Activated naive CD4-positive, alpha-beta T cell treated with anti-CD3 and anti-CD28 coated beads, Interleukin-2, amount 10 ng/mL, durations not matched to agents 7 days and 5 days (primary cell): ENCODE measurements around the gene GAB3.
"Not testable (repeated sequence)": the region's sequence is repeated elsewhere in the genome, so short reads cannot be mapped to it uniquely, and the experiment has no call there.

Experiments
- CTCF ChIA-PET: fragments of 350-600 bp; sonication (Branson Sonifier 250); formaldehyde crosslinking; loops from one replicate; lab custom pipeline; 2021; ENCODE audit warnings: antibody characterized with exemption; lab: Charles Lee
- DNase-seq: peaks from one replicate; pipeline ENCODE4 v3.0.0-alpha.2; 2020
- H3K27ac Mint-ChIP-seq: one replicate; pipeline ENCODE4 v1.8.0; 2021; ENCODE audit warnings: mild to moderate bottlenecking, moderate library complexity, mixed read lengths
- H3K27me3 Mint-ChIP-seq: one replicate; pipeline ENCODE4 v1.8.0; 2021; ENCODE audit warnings: mild to moderate bottlenecking, mixed read lengths
- H3K36me3 Mint-ChIP-seq: one replicate; pipeline ENCODE4 v1.8.0; 2021; ENCODE audit warnings: mixed read lengths
- H3K4me1 Mint-ChIP-seq: one replicate; pipeline ENCODE4 v1.8.0; 2021; ENCODE audit warnings: mixed read lengths
- H3K4me3 Mint-ChIP-seq: one replicate; pipeline ENCODE4 v1.8.0; 2021; ENCODE audit warnings: mild to moderate bottlenecking, moderate library complexity, mixed read lengths
- H3K9me3 Mint-ChIP-seq: one replicate; pipeline ENCODE4 v1.8.0; 2021; ENCODE audit warnings: mixed read lengths

Gene GAB3

GRCh38 chrX:154653413-154653812 is 97.5 kb downstream of the GAB3 start, which contains the start of gene CTAG2:
Gene CTAG2, minus strand, starts transcription at chrX:154653579. Its CDS starts 64 bp downstream, at chrX:154653515.
- H3K9me3 Mint-ChIP-seq, H3K36me3 Mint-ChIP-seq, CTCF ChIA-PET, H3K4me1 Mint-ChIP-seq, H3K4me3 Mint-ChIP-seq, H3K27ac Mint-ChIP-seq, DNase-seq, H3K27me3 Mint-ChIP-seq: not testable (repeated sequence)

GRCh38 chrX:154653048-154653401 is 97.9 kb downstream of the GAB3 start:
- H3K9me3 Mint-ChIP-seq, result no peaks in the 10 kb centered on the region

GRCh38 chrX:154652311-154653047 is 98.4 kb downstream of the GAB3 start:
- CTCF ChIA-PET, result no interaction called here
- Mint-ChIP-seq H3K4me3 (no peak overlapping the region), H3K4me1 (no peaks in the 10 kb centered on the region), H3K9me3 (no peaks in the 10 kb centered on the region), H3K27me3 (peaks cover 8% of the 10 kb centered on the region), H3K27ac (no peak overlapping the region), H3K36me3 (no peaks in the 10 kb centered on the region)
- DNase-seq, result no peak

More at GRCh38 chrX:154653048-154653401, 97.9 kb downstream of the GAB3 start:
- Mint-ChIP-seq H3K4me1 (no peaks in the 10 kb centered on the region), H3K4me3 (no peak overlapping the region), H3K36me3 (no peaks in the 10 kb centered on the region), H3K27ac (no peak overlapping the region), H3K27me3 (peaks cover 8% of the 10 kb centered on the region)
- CTCF ChIA-PET, result no interaction called here
- no peak for DNase-seq

GRCh38 chrX:154650221-154650510 is 100.7 kb downstream of the GAB3 start:
- Mint-ChIP-seq H3K9me3 (no peaks in the 10 kb centered on the region), H3K36me3 (no peaks in the 10 kb centered on the region), H3K27me3 (peaks cover 8% of the 10 kb centered on the region), H3K4me3 (no peak overlapping the region), H3K27ac (no peak overlapping the region), H3K4me1 (no peaks in the 10 kb centered on the region)
- DNase-seq, result no peak
- CTCF ChIA-PET, result no interaction called here

GRCh38 chrX:154649503-154650220 is 101.2 kb downstream of the GAB3 start:
- no peaks in the 10 kb centered on the region for H3K9me3 Mint-ChIP-seq
- H3K4me1 Mint-ChIP-seq, result no peaks in the 10 kb centered on the region
- no peak overlapping the region for H3K27ac Mint-ChIP-seq
- H3K36me3 Mint-ChIP-seq, result no peaks in the 10 kb centered on the region
- CTCF ChIA-PET, result no interaction called here
- no peak overlapping the region for H3K4me3 Mint-ChIP-seq
- DNase-seq, result no peak
- peaks cover 8% of the 10 kb centered on the region for H3K27me3 Mint-ChIP-seq

GRCh38 chrX:154648931-154649330 is 101.9 kb downstream of the GAB3 start:
- H3K27ac Mint-ChIP-seq, result no peak overlapping the region
- CTCF ChIA-PET, result no interaction called here
- no peaks in the 10 kb centered on the region for H3K4me1 Mint-ChIP-seq
- H3K4me3 Mint-ChIP-seq, result no peak overlapping the region
- no peaks in the 10 kb centered on the region for H3K9me3 Mint-ChIP-seq
- H3K27me3 Mint-ChIP-seq, result peaks cover 8% of the 10 kb centered on the region
- H3K36me3 Mint-ChIP-seq, result no peaks in the 10 kb centered on the region
- no peak for DNase-seq

- H3K27ac Mint-ChIP-seq, H3K9me3 Mint-ChIP-seq, DNase-seq, H3K4me3 Mint-ChIP-seq, H3K36me3 Mint-ChIP-seq, CTCF ChIA-PET, H3K27me3 Mint-ChIP-seq, H3K4me1 Mint-ChIP-seq: not testable (repeated sequence)
Observed at GRCh38 chrX:154645745-154646378, 105.0 kb downstream of the GAB3 start.

- H3K9me3 Mint-ChIP-seq, H3K27me3 Mint-ChIP-seq, DNase-seq, CTCF ChIA-PET, H3K36me3 Mint-ChIP-seq, H3K4me1 Mint-ChIP-seq, H3K27ac Mint-ChIP-seq, H3K4me3 Mint-ChIP-seq: not testable (repeated sequence)
Observed at GRCh38 chrX:154643708-154644107, 107.2 kb downstream of the GAB3 start.

GRCh38 chrX:154641740-154642139 is 109.1 kb downstream of the GAB3 start:
- H3K27ac Mint-ChIP-seq, H3K9me3 Mint-ChIP-seq, H3K4me1 Mint-ChIP-seq, CTCF ChIA-PET, H3K27me3 Mint-ChIP-seq, H3K4me3 Mint-ChIP-seq, DNase-seq, H3K36me3 Mint-ChIP-seq: not testable (repeated sequence)

GRCh38 chrX:154633661-154634060 is 117.2 kb downstream of the GAB3 start:
- H3K9me3 Mint-ChIP-seq, H3K4me1 Mint-ChIP-seq, H3K27me3 Mint-ChIP-seq, H3K36me3 Mint-ChIP-seq, H3K27ac Mint-ChIP-seq, DNase-seq, H3K4me3 Mint-ChIP-seq, CTCF ChIA-PET: not testable (repeated sequence)

GRCh38 chrX:154630949-154631348 is 119.9 kb downstream of the GAB3 start:
- H3K9me3 Mint-ChIP-seq, DNase-seq, H3K4me3 Mint-ChIP-seq, CTCF ChIA-PET, H3K27me3 Mint-ChIP-seq, H3K4me1 Mint-ChIP-seq, H3K36me3 Mint-ChIP-seq, H3K27ac Mint-ChIP-seq: not testable (repeated sequence)

GRCh38 chrX:154628960-154629359 is 121.9 kb downstream of the GAB3 start:
- H3K9me3 Mint-ChIP-seq, CTCF ChIA-PET: not testable (repeated sequence)

More at GRCh38 chrX:154628960-154629359, 121.9 kb downstream of the GAB3 start:
- not testable (repeated sequence) for H3K27ac Mint-ChIP-seq, H3K27me3 Mint-ChIP-seq, H3K4me1 Mint-ChIP-seq, H3K4me3 Mint-ChIP-seq, DNase-seq, H3K36me3 Mint-ChIP-seq
